ENCODE measurements around the gene ANKRD16.
"Not testable (repeated sequence)": the region's sequence is repeated elsewhere in the genome, so short reads cannot be mapped to it uniquely, and the experiment has no call there.

Gene ANKRD16

DNA sequence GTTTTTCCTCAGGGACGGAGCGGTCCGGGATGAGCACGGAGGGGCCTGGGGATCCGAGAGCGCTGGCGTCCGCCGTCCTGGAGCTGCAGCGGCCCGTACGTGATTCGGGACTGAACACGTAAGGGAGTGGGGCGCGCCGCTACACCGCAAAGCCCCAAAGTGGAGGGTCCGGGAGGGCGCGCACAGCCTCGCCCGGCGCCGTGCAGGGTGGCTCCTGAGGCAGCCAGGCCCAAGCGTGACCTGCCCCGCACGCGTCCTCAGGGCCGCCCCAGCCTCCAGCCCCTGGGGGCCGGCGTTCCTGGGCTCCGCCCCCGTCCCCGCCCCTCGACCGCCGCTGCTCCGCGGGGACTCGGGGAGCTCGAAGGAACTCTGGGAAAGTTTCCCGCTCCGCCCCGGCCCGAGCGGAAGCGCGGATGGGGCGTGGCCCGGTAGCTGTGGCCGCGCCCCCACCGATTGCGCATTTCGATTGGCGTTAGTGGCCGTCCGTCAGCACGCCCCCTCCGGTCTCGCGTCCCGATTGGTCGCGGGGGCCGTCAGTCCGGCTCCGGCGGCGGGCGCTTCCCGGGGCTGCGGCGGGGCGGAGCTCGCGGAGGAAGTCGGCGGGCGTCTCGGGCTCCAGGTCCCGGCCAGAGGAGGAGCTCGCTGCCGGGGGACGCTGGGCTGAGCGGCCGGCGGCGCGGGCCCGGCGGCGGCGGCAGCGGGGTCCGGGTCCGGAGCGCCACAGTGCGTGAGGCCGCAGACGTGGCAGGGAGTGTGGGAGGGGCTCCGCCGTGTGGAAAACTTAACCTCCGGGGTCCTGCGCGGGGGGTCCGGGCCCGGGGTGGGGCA is at the start of gene ANKRD16, which contains the start of gene FBH1:
TSS of gene ANKRD16 (minus strand) at position 270 of the 828 bp plus-strand sequence. CDS start 539 bp downstream, outside the sequence.
TSS of gene FBH1 (plus strand) at position 620 of the 828 bp plus-strand sequence. CDS start at position 723, 103 bp downstream.
- peak; percentile 81 to 86 for ATAC-seq

DNA sequence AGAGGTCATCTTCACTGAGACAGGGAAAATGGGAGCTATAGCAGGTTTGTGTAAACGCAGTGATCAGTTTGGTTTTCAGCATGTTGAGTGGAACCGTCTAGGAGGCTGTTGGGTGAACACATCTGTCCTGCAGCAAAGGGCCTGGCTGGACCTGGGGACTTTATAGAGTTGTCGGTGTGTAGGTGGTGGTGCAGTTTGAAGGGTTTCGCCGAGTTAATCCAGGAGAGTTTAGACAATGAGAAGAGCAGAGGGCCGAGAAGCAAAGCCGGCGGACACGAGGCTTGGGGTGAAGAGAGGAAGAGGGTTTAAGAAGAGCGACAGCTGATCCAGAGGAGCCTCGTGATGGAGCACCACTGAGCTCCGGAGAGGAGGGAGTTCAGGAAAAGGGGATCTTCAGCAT is 48.6 kb upstream of the ANKRD16 start:
- no peak for ATAC-seq

DNA sequence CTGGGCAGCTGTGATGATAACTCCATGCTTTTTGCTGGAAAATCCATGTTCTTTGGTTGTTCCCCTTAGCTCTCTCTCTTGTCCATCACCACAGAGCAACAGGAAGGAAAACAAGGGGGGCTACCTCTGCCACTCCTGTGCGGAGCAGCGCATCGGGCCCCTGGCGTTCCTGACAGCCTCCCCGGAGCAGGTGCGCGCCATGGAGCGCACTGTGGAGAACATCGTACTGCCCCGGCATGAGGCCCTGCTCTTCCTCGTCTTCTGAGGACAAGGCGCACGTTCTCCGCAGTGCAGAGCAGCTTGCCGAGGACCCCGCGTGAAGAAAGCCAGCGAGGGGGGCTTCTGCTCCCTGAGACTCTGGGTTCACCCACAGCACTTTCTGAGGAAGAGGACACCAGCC is 47.3 kb upstream of the ANKRD16 start:
- ATAC-seq = no peak

DNA sequence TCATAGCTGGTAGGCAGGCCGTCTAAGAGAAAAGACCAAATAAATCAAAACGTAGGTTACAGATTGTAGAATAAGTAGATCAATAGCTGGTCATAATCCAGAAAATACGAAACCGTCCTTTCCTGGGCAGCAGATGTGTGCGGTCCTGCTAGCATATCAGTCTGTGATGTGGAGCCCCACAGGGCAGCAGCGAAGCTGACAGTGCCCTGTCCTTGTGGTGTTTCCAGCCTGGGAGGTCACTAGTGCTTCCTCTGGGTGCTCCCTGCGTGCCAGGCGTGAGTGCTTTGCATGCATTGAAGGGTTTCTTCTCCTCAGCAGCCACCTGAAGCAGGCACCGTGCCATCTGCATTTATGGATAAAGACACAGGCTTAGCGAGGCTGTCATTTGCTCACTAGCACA is 45.9 kb upstream of the ANKRD16 start:
- ATAC-seq = no peak

DNA sequence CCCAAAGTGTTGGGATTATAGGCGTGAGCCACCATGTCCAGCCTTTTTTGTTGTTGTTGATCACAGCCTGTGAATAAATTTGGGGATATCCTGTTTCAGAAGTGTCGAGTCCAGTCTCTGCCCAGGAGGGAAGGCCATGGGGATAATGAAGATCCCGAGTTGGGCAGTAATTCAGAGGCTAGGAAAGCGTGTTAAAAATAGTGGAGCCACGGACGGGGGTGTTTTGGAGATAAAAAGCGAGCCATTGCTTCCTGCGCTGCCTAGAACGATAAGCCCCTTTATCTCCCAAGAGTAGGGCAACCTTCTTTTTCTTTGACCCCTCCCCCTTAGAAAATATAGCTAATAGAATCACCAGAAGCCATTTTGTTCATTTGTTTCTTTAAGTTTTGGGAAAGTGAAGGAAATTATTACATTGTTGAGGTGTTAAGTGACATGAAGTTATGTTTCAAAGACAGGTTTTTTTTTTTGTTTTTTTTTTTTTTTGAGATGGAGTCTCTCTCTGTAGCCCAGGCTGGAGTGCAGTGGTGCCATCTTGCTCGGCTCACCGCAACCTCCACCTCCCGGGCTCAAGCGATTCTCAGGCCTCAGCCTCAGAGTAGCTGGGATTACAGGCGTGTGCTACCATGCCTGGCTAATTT is 44.3 kb upstream of the ANKRD16 start:
- no peak for ATAC-seq

DNA sequence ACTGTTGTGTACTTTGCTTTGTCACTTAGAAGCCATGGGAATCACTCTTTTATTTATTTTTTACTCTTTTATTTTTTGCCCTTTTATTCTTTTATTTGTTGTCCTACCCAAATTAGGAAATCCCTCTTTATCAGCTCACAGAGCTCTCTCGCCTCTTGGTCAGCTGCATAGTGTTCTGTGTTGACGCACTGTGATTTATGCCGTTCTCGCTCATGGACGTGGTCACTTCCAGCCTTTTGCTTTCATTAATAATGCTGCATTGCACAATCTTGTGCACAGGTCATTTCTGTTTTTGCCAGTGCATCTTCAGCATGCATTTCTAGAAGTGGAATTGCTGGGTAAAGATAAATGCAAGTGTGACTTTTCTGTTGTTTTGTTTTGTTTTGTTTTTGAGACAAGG is 42.7 kb upstream of the ANKRD16 start:
- no peak for ATAC-seq

DNA sequence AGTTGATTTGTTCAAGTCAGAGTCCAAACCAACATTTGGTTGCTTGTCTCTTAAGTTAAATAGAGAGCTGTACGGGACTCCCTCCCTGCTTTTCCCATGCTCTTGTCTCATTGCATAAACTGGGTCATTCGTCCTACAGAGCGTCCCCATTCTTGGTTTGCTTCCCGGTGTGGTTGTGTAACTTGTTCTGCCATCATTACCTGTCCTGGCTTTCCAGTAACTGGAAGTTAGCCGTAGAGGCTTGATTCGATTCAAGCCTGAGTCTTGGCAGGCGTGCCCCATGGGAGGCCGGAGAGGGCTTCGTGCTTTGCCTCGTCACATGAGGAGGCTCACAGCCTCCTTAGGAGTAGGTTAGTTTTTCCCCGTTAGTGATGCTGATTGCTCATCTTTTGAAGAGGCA is 40.6 kb upstream of the ANKRD16 start:
- ATAC-seq = no peak

DNA sequence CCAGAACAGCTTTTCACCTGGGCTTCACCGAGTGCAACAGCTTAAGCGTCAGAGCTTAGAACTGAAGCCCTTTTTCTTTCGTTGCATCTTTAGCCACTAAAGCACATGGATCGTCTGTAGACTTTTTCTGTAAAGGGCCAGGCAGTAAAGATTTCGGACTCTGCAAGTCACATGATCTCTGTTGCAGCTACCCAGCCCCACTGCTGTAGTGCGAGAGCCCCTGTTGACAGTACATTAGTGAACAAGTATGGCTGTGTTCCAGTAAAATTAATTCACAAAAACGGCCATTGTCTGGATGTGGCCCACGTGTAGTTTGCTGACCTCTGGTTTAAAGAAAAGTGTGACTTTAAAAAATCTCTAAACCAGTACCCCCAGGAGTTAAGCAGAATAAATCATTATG is 39.7 kb upstream of the ANKRD16 start:
- ATAC-seq = no peak

DNA sequence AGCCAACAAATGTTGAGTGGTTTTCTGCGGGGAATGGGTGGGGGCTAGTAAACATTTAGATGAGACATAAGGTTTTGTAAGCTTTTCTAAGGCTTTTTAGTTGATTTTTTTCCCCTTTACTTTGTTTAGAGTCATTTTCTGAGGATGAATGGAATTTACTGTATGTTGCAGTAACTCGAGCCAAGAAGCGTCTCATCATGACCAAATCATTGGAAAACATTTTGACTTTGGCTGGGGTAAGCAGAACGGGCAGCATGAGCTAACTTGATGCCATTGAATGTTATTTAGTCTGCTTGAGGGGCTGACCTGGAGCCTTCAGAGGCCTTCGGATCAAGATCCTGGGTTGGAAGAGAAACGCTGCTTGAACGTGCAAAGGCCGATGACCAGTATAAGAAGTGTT is 37.6 kb upstream of the ANKRD16 start:
- ATAC-seq = no peak

DNA sequence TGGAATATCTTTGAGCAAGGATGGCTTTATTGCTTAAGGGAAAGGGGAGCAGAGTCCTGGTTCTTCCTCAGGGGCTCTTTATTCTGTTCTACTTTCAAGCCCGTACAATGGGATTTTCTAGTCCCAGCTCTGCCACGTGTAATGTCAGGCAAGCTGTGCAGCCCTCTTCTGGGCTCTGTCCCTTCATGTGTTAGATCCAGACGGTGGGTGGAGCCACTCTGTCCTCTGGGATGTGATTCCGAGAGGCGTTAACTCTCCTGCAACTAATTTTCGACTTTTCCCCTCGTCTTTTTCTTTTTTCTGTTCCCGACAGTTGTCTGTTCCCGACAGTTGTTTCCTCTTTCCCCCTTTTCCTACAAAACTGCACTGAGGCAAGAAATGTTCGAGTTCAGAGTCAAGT is 35.2 kb upstream of the ANKRD16 start:
- no peak for ATAC-seq

DNA sequence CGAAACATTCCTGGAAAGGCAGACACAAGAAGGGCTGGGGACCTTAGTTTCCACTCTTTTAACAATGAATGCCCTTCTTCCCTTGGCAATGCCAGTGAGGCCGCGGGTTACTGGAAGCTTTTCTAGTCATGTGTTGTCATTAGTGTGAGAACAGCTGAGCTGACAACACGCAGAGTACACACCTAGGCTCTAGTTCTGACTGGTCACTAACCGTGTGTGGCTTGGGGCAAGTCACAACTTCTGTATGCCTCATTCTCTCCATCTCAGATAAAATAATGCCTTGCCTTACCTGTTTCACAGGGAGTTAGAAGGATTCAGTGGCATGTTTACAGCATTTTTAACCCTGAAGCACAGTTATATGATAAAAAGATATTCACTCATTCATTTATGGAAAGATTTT is 32.1 kb upstream of the ANKRD16 start:
- peak in 1 of 2 donors; percentile 48 for ATAC-seq

DNA sequence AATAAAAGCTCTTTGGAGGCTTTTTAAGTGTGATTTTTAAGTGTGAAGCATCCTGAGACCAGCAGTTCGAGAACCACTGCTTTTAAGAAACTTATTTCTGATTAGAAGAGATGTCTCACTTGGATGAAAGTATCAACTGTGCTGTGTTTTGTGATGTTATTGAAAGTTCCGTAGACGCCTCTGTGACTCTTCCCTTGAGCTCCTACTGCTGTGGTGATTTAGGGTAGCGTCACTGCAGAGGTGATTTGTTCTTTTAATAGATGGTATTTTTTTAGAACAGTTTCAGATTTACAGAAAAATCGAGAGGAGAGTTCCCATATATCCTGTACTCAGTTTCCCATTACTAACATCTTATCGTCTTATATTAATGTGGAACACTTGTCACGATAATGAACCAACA is 29.9 kb upstream of the ANKRD16 start:
- no peak for ATAC-seq

DNA sequence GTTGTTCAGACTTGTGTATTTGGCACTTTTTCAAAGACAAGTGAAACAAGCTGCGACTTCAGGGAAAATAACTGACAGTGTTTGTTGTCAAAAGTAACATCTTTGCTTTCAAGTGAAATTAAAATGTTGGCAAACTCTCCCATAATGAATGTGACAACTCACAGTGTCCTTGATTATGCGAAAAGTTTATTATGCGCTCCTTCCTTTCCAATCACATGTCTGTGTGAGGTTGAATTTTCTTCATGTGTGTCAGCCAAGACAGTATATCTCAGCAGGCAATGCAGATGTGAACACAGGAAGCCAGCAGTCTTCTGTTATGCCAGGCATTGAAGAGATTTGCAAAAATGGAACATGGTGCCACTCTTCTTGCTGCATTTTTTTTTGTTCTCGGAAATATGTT is 29.1 kb upstream of the ANKRD16 start:
- no peak for ATAC-seq

DNA sequence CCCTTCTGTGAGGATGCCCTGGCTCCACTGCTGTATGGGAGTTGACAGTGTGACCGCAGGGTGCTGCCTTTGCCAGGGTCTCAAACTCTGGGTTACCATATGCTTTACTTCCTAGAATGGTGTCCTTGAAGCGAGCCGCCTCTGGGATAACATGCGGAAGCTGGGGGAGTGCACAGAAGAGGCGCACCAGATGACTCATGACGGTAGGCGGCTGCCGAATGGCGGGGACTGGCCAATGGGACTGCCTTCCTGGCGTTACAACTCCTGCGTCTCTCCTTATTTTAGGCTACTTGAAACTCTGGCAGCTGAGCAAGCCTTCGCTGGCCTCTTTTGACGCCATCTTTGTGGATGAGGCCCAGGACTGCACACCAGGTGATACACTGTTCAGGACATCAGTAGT is 27.6 kb upstream of the ANKRD16 start:
- no peak for ATAC-seq

DNA sequence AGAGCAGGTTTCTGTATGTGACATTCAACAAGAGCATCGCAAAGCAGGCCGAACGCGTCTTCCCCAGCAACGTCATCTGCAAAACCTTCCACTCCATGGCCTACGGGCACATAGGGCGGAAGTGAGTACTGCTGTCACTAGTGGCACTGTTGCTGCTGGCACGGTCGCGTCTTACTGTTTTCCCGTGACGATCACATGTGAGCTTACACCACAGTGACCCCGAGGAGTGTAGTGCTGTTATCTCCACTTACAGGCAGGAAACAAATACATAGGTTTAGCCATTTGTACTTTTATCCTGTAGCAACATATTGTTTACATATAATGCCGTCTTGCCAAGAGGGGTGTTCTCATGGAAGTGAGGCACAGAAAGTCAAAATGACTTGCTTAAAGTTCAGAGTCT is 25.8 kb upstream of the ANKRD16 start:
- no peak for ATAC-seq

DNA sequence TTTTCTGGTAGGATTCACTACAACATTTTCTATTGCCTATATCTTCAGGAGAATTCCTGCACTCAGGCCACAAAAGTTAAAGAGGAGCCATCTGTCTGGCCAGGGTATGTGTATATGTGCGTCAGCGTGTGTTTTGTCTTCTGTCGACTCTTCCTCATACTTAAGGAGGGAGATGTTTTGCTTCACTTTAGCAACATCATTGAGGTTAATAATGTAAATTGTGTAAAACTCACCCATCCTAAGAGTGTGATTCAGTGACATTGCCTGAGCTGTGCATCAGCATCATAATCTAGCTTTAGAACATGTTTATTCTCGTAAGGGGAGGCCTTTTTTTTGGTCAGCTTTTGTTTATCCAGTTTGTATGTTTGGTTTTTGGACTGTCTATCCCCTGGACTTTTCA is 24.0 kb upstream of the ANKRD16 start:
- no peak for ATAC-seq

DNA sequence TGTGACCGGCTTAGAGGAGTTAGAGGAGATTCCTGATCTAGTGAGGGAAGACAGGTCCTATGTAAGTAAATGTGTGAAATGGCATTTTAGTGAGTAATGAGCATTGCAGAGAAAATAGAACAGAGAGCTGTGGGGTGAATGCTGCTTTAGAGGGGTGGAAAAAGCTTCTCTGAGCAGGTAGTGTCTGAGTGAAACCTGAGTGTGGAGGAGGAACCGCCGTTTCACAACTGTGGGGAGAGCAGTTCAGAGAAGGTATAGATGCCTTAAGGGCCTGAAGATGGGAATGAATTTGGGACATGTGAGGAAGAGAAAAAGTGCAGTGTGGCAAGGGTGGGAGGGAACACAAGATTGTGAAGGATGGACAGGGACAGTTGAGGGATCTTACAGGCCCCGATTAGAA is 22.0 kb upstream of the ANKRD16 start:
- no peak for ATAC-seq

DNA sequence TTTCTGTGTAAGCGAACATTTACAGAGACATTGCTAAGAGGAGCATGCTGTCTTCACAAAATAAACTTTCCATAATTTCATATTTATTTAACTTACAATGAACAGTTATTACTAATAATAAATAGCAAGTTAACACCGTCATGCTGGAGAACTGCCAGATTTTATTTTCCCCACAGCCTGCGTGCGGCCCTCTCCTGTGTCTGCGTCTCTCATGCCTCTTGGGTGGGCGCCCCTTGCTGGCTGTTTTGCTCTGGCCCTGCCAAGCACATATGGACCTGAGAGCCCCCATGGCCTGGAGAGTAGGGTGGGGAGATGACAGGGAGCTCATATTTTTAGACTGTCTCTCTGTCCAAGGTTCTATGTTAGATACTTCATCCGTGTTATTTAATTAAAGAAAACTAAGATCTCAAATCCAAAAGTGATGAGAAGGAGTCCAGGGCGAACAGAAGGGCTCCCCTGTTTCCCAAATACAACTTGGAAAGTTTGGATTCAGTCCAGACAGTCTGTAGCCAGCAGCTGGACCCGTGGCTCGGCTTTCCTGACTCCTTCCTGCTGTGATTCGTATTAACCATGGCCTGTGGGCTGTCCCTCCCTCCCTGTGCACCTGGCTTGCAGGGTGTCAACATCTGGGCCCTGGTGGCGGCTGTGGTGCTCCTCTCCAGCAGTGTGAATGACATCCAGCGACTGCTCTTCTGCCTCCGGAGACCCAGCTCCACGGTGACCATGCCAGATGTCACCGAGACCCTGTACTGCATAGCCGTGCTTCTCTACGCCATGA is 20.8 kb upstream of the ANKRD16 start:
- no peak for ATAC-seq

DNA sequence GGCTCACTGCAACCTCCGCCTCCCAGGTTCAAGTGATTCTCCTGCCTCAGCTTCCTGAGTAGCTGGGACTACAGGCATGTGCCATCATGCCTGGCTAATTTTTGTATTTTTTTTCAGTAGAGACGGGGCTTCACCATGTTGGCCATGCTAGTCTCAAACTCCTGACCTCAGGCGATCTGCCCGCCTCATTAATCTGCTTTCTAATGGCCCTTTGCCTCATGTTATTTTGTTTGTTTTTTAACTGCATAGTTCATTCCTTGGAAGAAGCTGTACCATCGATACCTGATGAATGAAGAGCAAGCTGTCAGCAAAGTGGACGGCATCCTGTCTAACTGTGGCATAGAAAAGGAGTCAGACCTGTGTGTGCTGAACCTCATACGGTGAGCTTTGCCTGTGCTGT is 19.0 kb upstream of the ANKRD16 start:
- ATAC-seq = not testable (repeated sequence)

DNA sequence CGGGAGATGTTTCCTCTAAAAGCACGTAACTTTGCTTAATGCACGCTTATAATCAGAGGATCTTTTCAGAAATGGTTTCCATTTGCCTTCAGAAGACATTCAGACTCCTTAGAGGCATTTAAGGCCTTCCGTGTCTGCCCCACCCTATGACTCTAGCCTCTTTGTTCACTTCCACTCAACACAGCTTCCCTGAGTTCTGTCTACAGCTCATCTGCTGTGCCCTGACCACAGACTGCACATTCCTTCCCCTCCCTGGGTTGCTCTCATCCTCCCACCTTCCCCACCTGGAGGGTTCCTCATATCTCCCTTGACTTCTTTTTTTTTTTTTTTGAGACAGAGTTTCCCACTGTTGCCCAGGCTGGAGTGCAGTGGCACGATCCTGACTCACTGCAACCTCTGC is 17.0 kb upstream of the ANKRD16 start:
- ATAC-seq = no peak

DNA sequence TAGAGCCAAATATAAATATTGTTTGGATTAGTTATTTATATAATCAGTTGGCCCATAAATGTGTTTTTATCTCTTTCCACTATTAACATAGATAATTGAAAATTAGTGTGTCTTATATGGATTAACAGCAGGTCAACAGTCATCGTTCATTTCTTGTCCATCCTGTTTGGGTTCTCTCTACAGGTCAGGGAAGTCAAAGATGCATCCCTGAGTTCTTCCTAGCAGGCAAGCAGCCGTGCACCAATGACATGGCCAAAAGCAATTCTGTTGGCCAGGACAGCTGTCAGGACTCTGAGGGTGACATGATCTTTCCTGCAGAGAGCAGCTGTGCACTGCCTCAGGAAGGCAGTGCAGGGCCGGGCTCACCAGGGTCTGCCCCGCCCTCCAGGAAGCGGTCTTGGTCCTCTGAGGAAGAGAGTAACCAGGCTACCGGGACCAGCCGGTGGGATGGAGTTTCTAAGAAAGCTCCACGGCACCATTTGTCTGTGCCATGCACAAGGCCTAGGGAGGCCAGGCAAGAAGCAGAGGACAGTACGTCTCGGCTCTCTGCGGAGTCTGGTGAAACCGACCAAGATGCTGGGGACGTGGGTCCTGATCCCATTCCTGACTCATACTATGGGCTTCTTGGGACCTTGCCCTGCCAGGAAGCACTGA is 16.3 kb upstream of the ANKRD16 start:
- ATAC-seq = no peak

DNA sequence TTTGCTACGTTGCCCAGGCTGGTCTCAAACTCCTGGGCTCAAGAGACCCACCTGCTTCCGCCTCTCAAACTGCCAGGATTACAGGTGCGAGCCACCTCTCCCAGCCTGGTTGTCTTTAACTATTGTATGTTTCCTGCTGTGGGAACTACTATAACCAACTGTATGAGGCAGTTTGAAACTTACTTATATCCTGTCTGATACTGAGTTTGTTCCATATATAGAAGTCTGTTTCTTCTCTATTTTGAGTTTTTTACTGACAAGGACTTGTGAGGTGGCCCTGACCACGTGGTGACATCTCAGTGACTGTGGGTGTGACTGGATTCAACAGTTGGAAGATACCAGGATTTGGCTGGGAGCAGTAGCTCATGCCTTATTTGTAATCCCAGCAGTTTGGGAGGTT is 14.5 kb upstream of the ANKRD16 start:
- peak; percentile 17 to 68 for ATAC-seq

DNA sequence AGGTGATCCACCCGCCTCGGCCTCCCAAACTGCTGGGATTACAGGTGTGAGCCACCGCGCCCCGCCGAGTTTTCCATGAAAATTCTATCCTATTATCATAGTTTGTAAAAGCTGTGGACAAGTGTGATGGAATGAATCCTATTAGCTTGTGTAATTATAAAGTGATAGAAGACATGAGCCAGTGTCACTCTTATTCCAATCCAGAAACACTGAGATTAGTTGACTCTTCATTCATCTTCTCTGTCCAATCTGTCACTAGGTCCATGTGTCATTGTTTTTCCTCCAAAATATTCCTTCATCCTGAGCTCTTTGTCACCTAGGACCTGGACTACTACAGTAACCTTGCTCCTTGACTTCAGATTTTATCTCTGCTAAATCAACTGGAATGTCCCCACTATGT is 13.9 kb upstream of the ANKRD16 start:
- ATAC-seq = no peak

Measured in activated CD4-positive, CD25-positive, alpha-beta regulatory T cell treated with anti-CD3 and anti-CD28 coated beads, Interleukin-2, amount 50 U/mL, for 24 hours (primary cell).